ENCODE results near the gene GPHN.

GRCh38 chr14:66900719-66901118 lies 392.8 kb downstream of the GPHN start:
- no peak for TF ChIP-seq CTCF (IDR thresholded peaks at IDR 0.05)
- TF ChIP-seq POLR2A (IDR thresholded peaks at IDR 0.05), result no peak
- TF ChIP-seq POLR2AphosphoS5 (IDR thresholded peaks at IDR 0.05), result no peak
- TF ChIP-seq EP300 (IDR thresholded peaks at IDR 0.05), result no peak

Measured in upper lobe of left lung (tissue), 4 donors.